ENCODE measurements around the gene PARP15.
"Not testable (repeated sequence)": the region's sequence is repeated elsewhere in the genome, so short reads cannot be mapped to it uniquely, and the experiment has no call there.

Gene PARP15

GRCh38 chr3:122577409-122578031, at the start of gene PARP15:
Gene PARP15 (plus strand): TSS chr3:122577650. CDS start chr3:122577668, 18 bp downstream.
- DNase-seq: no peak

GRCh38 chr3:122530164-122530563, 47.3 kb upstream of the PARP15 start:
- no peak for DNase-seq

- DNase-seq: no peak
These were observed 44.0 kb upstream of the PARP15 start for GRCh38 chr3:122533480-122533879.

GRCh38 chr3:122533931-122534334, 43.5 kb upstream of the PARP15 start:
- no peak for DNase-seq

GRCh38 chr3:122535964-122536631, 41.4 kb upstream of the PARP15 start:
- no peak for DNase-seq

- no peak for DNase-seq
These were observed 40.8 kb upstream of the PARP15 start for GRCh38 chr3:122536632-122537001.

- no peak for DNase-seq
These were observed 38.4 kb upstream of the PARP15 start for GRCh38 chr3:122538956-122539490.

- DNase-seq: no peak
These were observed 31.3 kb upstream of the PARP15 start for GRCh38 chr3:122546151-122546550.

GRCh38 chr3:122548076-122548475, 29.4 kb upstream of the PARP15 start:
- DNase-seq: no peak

- no peak for DNase-seq
These were observed 28.8 kb upstream of the PARP15 start for GRCh38 chr3:122548619-122549018.

- DNase-seq: no peak
These were observed 24.3 kb upstream of the PARP15 start for GRCh38 chr3:122553171-122553570.

- DNase-seq: no peak
These were observed 22.0 kb upstream of the PARP15 start for GRCh38 chr3:122555275-122556071.

GRCh38 chr3:122557356-122557755, 20.1 kb upstream of the PARP15 start:
- DNase-seq: no peak

GRCh38 chr3:122558605-122559004, 18.8 kb upstream of the PARP15 start:
- DNase-seq: no peak

- no peak for DNase-seq
These were observed 17.5 kb upstream of the PARP15 start for GRCh38 chr3:122559906-122560305.

GRCh38 chr3:122560680-122561079, 16.8 kb upstream of the PARP15 start:
- peak; percentile 31 for DNase-seq

GRCh38 chr3:122562923-122563716, 14.3 kb upstream of the PARP15 start:
- no peak for DNase-seq

GRCh38 chr3:122563717-122564025, 13.8 kb upstream of the PARP15 start:
- DNase-seq: no peak

- DNase-seq: peak; percentile 85
These were observed 13.1 kb upstream of the PARP15 start, which contains the start of the genes DTX3L and PARP9 for GRCh38 chr3:122564155-122564912. Gene DTX3L (plus strand): TSS chr3:122564338. CDS start chr3:122564427, 89 bp downstream. Gene PARP9 (minus strand): TSS chr3:122564300. CDS start chr3:122559620, 4,680 bp downstream.

GRCh38 chr3:122568131-122568530, 9.3 kb upstream of the PARP15 start:
- not testable (repeated sequence) for DNase-seq

GRCh38 chr3:122568755-122569154, 8.7 kb upstream of the PARP15 start:
- no peak for DNase-seq

- DNase-seq: no peak
These were observed 4.5 kb upstream of the PARP15 start for GRCh38 chr3:122572940-122573412.

All from right hindlimb (tissue), 1 donor.